GM20431 (cell line): ENCODE measurements around the gene GPHN.
"Not testable (repeated sequence)": the region's sequence is repeated elsewhere in the genome, so short reads cannot be mapped to it uniquely, and the experiment has no call there.

ENCODE experiments used
- in situ Hi-C: fragments of 300-500 bp; cut with MseI, MboI; formaldehyde crosslinking; loops from one replicate; pipeline ENCODE4 v1.15.0; 2020; ENCODE audit warnings: low sequenced_read_pairs; ENCODE audit not compliant: unreplicated experiment

GPHN gene

DNA sequence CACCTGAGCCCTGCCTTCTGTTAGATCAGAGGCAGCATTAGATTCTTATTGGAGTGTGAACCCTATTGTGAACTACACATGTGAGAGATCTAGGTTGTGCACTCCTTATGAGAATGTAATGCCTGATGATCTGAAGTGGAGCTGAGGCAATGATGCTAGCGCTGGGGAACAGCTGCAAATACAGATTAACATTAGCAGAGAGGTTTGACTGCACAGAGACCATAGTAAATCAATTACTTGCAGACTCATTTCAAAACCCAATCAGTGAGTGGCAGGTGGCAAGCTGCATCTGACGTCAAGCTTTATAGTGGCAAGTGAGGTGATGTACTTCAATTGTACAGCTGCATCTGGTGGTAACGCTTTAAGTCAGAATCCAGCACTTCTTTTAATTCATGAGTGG, 141.6 kb downstream of the GPHN start:
- in situ Hi-C loops, result no loop called here

- in situ Hi-C loops, result no loop called here
These were observed 142.6 kb downstream of the GPHN start for GRCh38 chr14:66650491-66650911.

- in situ Hi-C loops, result no loop called here
These were observed 143.7 kb downstream of the GPHN start for GRCh38 chr14:66651536-66652220.

DNA sequence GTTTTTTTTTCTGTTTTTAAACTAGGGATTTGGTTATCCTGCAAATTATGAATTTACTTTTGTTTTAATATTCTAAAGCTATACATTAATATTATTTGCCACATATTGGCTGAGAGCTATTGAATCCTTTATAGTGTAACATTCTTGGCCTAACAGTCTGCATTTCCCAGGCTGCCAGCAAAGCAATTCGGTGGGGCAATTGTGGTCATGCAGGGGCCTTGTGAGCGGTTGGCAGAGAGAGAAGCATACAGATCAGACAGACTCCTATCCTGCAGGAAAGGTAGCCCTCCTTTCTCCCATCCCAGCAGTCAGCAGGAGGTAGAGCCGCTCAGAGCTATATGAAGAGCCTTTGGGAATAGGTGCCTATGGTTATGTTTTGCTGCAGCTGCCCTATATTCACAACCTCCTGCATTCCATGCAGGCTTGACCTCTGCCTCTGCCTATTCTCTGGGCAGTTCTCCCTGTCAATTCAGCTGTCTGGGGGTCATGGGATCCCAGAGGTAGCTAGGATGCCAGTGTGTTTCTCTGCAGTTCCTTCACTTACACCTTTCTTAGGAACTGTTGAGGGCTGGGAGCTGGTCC, 144.7 kb downstream of the GPHN start:
- in situ Hi-C loops, result no loop called here

DNA sequence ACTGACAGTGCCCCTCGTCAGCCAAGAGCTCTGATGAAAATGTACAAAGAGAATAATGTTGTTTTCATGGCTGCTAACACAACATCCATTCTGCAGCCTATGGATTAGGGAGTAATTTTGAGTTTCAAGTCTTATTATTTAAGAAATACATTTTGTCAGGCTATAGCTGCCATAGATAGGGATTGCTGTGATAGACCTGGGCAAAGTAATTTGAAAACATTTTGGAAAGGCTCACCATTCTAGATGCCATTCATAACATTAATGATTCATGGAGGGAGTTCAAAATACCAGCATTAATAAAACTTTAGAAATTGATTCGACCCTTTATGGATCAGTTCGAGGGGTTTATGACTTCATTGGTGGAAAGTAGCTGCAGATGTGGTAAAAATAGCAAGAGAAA, 149.8 kb downstream of the GPHN start:
- in situ Hi-C loops, result no loop called here

GRCh38 chr14:66662374-66662773, 154.4 kb downstream of the GPHN start:
- in situ Hi-C loops, result no loop called here

GRCh38 chr14:66677780-66678179, 169.8 kb downstream of the GPHN start:
- in situ Hi-C loops, result no loop called here

GRCh38 chr14:66680216-66680615, 172.3 kb downstream of the GPHN start:
- in situ Hi-C loops, result no loop called here

DNA sequence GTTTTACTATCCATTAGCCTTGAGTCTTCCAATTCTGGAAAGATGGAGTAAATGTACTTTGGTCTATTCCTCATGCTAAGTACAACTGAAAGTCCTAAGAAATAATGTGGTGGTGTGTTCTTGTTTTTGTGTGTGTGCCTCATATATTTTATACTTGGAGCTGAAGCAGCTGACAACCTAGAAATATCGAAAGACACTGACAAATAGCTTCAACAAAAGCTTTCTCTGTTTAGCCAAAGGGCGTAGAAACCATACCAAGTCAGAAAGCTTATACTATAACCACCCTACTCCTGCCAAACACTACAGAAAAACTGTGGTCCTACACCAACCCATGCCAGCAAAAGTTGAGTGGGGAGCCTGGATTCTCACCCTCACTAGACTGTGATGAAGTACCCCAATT, 188.4 kb downstream of the GPHN start:
- in situ Hi-C loops, result no loop called here

- in situ Hi-C loops, result no loop called here
These were observed 190.6 kb downstream of the GPHN start for GRCh38 chr14:66698503-66698902.

GRCh38 chr14:66701813-66702212, 193.9 kb downstream of the GPHN start:
- in situ Hi-C loops, result no loop called here

GRCh38 chr14:66708267-66708666, 200.3 kb downstream of the GPHN start:
- in situ Hi-C loops, result no loop called here

DNA sequence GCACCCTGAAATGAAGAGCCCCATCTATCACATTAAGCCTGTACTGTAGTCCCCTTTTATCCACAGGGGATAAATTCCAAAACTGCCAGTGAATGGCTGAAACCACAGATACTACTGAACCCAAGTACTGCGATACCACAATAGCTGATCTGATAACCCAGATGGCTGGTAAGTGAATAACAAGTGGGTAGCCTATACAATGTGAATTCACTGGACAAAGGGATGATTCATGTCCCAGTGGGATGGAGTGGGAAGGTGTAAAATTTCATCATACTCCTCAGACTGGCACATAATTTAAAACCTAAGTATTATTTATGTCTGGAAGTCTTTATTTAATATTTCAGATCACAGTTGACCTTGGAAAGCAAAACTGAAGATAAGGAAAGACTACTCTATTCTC, 201.3 kb downstream of the GPHN start:
- in situ Hi-C loops, result no loop called here

GRCh38 chr14:66714291-66714690, 206.3 kb downstream of the GPHN start:
- in situ Hi-C loops, result not testable (repeated sequence)

DNA sequence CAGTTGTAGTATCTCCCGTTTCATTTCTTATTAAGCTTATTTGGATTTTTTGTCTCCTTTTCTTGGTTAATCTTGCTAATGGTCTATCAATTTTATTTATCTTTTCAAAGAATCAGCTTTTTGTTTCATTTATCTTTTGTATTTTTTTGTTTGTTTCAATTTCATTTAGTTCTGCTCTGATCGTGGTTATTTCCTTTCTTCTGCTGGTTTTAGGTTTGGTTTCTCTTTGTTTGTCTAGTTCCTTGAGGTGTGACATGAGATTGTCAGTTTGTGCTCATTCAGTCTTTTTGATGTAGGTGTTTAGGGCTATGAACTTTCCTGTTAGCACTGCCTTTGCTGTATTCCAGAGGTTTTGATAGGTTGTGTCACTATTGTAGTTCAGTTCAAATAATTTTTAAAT, 207.4 kb downstream of the GPHN start:
- in situ Hi-C loops, result not testable (repeated sequence)

DNA sequence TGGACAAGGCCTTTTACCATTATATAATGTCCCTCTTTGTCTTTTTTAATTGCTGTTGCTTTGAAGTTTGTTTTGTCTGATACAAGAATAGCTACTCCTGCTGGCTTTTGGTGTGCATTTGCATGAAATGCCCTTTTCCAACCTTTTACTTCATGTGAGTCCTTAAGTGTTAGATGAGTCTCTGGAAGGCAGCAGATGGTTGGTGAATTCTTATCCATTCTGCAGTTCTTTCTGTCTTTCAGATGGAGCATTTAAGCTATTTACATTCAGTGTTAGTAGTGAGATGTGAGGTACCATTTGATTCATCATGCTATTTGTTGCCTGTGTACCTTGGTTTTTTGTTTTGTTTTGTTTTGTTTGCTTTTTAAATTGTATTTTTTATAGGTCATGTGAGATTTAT, 208.3 kb downstream of the GPHN start:
- in situ Hi-C loops, result no loop called here

- in situ Hi-C loops, result no loop called here
These were observed 209.7 kb downstream of the GPHN start for GRCh38 chr14:66717561-66718140.

DNA sequence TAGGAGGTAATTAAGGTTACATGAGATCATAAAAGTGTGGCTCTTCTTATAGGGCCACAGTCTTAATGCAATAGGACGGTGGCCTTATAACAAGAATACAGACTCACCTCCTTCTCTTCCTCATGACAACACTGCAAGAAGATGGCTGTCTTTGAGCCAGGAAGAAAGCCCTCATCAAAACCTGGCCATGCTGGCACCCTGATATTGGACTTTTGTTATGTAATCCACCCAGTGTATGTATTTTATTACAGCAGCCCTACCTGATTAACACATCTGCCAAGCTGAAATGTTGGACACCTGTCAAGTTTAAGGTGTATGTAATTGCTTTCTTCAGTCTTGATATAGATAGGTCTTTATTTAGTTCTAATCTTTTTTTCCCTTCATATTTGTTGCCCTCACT, 217.0 kb downstream of the GPHN start:
- in situ Hi-C loops, result no loop called here

DNA sequence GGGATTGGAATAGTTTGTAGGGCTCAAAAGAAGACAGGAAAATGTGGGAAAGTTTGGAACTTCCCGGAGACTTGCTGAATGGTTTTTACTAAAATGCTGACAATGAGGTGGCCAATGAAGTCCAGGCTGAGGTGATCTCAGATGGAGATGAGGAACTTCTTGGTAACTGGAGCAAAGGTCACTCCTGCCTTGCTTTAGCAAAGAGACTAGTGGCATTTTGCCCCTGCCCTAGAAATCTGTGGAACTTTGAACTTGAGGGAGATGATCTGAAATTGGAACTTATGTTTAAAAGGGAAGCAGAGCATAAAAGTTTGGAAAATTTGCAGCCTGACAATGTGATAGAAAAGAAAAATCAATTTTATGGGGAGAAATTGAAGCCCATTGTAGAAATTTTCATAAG, 223.4 kb downstream of the GPHN start:
- in situ Hi-C loops, result not testable (repeated sequence)

DNA sequence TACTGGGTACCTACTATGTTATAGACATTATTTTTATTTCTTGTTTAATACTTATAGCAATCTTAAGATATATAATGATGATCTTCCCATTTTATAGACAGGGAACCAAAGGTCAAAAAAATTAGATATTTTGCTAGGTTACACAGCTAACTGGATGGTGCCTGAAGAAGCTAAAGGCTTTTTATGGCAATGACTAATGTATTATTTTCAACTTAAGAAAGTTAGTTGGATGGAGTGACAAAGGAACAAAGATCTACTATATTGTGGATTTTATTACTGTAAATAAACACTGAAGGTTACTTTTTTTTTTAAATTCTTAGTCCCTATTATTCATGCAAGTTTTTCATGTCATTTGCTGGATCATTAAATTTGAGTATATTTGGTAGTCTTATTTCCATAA, 227.9 kb downstream of the GPHN start:
- in situ Hi-C loops, result no loop called here

DNA sequence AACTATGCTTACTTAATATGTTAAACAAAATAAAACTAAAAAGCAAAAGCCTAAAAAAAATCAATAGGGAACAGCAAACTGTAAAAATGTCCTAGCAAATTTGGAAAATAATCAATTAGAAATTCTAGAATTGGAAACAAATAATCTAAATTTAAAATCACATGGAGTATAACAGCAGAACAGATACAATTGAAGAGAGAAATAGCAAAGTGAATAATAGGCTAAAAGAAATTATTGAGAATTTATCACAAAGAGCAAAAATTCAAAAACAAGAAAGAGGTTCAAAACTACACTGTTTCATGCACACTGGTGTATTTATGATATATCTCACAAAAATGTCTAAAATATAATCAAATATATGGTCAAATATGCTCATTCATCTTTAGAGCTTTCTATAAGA, 231.9 kb downstream of the GPHN start:
- in situ Hi-C loops, result no loop called here

GRCh38 chr14:66745078-66745477, 237.1 kb downstream of the GPHN start:
- in situ Hi-C loops, result no loop called here
